ENCODE measurements around the gene ANLN.

DNA sequence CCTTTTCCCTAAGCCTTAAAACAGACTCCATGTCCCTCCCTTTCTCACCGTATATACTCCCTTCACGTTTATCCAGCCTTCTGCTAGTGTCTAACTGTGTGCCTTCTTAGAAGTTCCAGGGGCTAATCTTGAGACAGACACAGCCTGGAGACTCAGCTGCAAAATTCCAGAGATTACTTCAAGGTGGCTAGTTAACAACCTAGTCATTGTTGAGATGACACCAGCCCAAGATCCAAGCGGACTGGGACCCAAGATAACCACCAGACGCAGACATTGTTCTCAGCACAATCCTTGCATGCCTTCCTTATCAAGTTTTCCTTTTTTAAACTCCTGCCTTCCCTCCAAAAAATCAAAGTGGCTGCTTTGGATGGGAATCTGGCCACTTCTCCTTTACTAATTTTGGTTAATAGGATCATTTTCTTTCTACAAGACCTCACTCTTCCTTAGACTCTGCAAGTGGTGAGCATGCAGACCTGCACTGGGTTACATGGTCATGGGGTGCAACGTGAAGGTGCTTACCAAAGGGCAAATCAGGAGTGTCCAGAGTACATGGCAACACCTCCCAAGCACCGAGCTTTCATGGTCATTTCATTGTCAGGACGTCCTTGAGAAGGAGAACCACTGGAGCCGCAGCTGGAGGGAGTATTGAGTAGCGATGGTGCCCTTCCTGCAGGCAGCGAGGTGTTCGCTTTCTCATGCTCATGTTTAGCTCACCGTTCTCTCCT is 69.7 kb downstream of the ANLN start:
- TF ChIP-seq, protein P1, sequence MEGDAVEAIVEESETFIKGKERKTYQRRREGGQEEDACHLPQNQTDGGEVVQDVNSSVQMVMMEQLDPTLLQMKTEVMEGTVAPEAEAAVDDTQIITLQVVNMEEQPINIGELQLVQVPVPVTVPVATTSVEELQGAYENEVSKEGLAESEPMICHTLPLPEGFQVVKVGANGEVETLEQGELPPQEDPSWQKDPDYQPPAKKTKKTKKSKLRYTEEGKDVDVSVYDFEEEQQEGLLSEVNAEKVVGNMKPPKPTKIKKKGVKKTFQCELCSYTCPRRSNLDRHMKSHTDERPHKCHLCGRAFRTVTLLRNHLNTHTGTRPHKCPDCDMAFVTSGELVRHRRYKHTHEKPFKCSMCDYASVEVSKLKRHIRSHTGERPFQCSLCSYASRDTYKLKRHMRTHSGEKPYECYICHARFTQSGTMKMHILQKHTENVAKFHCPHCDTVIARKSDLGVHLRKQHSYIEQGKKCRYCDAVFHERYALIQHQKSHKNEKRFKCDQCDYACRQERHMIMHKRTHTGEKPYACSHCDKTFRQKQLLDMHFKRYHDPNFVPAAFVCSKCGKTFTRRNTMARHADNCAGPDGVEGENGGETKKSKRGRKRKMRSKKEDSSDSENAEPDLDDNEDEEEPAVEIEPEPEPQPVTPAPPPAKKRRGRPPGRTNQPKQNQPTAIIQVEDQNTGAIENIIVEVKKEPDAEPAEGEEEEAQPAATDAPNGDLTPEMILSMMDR (IDR thresholded peaks at IDR 0.05): no peak
- no peak for TF ChIP-seq POLR2A (IDR thresholded peaks at IDR 0.05)

All from Peyer's patch (tissue), 4 donors.